ENCODE measurements around the gene ASCL1. TPM values are rescaled to one million over a fixed set of nuclear protein-coding genes. Genes with fewer than 3 reads are reported as not detected.

Gene ASCL1
- total RNA-seq = not detected

- DNase-seq (ENCODE audit: low spot score in 2 of 2) = no peak
Observed at GRCh38 chr12:102957339-102958050, at the start of gene ASCL1. Gene ASCL1 (plus strand): TSS chr12:102957674. CDS start chr12:102958245, 571 bp downstream.

GRCh38 chr12:102907918-102908317 is 49.6 kb upstream of the ASCL1 start:
- Histone ChIP-seq H3K27me3 (no peaks in the 10 kb centered on the region), H3K4me1 (no peaks in the 10 kb centered on the region), H3K4me3 (no peak overlapping the region), H3K27ac (no peak overlapping the region), H3K36me3 (no peaks in the 10 kb centered on the region), H3K9me3 (no peaks in the 10 kb centered on the region)
- TF ChIP-seq POLR2AphosphoS5 (IDR thresholded peaks at IDR 0.05) = no peak
- TF ChIP-seq CTCF (IDR thresholded peaks at IDR 0.05) = no peak
- TF ChIP-seq POLR2A (IDR thresholded peaks at IDR 0.05) = no peak
- no peak for TF ChIP-seq EP300 (IDR thresholded peaks at IDR 0.05)
- no peak for DNase-seq (ENCODE audit: low spot score in 2 of 2)
- WGBS = 74% methylated on average over 4 of the region's 4 CpGs

More at GRCh38 chr12:102957339-102958050, at the start of gene ASCL1:
- Histone ChIP-seq H3K9me3 (no peaks in the 10 kb centered on the region), H3K4me3 (peak within 1 kb of the TSS; percentile 48), H3K36me3 (no peaks in the 10 kb centered on the region), H3K27me3 (peaks cover 98% of the 10 kb centered on the region), H3K27ac (no peak within 1 kb of the TSS), H3K4me1 (peaks cover 28% of the 10 kb centered on the region)
- WGBS = under 1% methylated on average over 51 of the region's 52 CpGs
- no peak for TF ChIP-seq EP300 (IDR thresholded peaks at IDR 0.05)
- TF ChIP-seq POLR2A (IDR thresholded peaks at IDR 0.05) = no peak
- TF ChIP-seq CTCF (IDR thresholded peaks at IDR 0.05) = no peak
- no peak for TF ChIP-seq POLR2AphosphoS5 (IDR thresholded peaks at IDR 0.05)

GRCh38 chr12:102910137-102910536 is 47.3 kb upstream of the ASCL1 start:
- no peak overlapping the region for H3K4me3 ChIP-seq
- no peak for TF ChIP-seq POLR2A (IDR thresholded peaks at IDR 0.05)
- TF ChIP-seq POLR2AphosphoS5 (IDR thresholded peaks at IDR 0.05) = no peak
- TF ChIP-seq CTCF (IDR thresholded peaks at IDR 0.05) = no peak
- no peak for TF ChIP-seq EP300 (IDR thresholded peaks at IDR 0.05)
- no peak overlapping the region for H3K27ac ChIP-seq
- H3K4me1 ChIP-seq = no peaks in the 10 kb centered on the region
- no peak for DNase-seq (ENCODE audit: low spot score in 2 of 2)
- H3K9me3 ChIP-seq = no peaks in the 10 kb centered on the region
- H3K36me3 ChIP-seq = no peaks in the 10 kb centered on the region
- WGBS = 94% methylated on average over 7 of the region's 7 CpGs
- H3K27me3 ChIP-seq = no peaks in the 10 kb centered on the region

- Histone ChIP-seq H3K9me3 (no peaks in the 10 kb centered on the region), H3K27ac (no peak overlapping the region), H3K4me3 (no peak overlapping the region), H3K27me3 (no peaks in the 10 kb centered on the region), H3K36me3 (no peaks in the 10 kb centered on the region), H3K4me1 (no peaks in the 10 kb centered on the region)
- 90% methylated on average over 4 of the region's 4 CpGs for WGBS
- DNase-seq (ENCODE audit: low spot score in 2 of 2) = no peak
- no peak for TF ChIP-seq POLR2AphosphoS5 (IDR thresholded peaks at IDR 0.05)
Observed at GRCh38 chr12:102910792-102911191, 46.7 kb upstream of the ASCL1 start.

GRCh38 chr12:102911320-102911719 is 46.2 kb upstream of the ASCL1 start:
- H3K36me3 ChIP-seq = no peaks in the 10 kb centered on the region
- H3K4me1 ChIP-seq = no peaks in the 10 kb centered on the region
- 74% methylated on average over 3 of the region's 3 CpGs for WGBS
- H3K27me3 ChIP-seq = no peaks in the 10 kb centered on the region
- no peak for DNase-seq (ENCODE audit: low spot score in 2 of 2)
- H3K27ac ChIP-seq = no peak overlapping the region
- H3K9me3 ChIP-seq = no peaks in the 10 kb centered on the region
- no peak overlapping the region for H3K4me3 ChIP-seq
- TF ChIP-seq POLR2A (IDR thresholded peaks at IDR 0.05) (no peak), CTCF (IDR thresholded peaks at IDR 0.05) (no peak), EP300 (IDR thresholded peaks at IDR 0.05) (no peak), POLR2AphosphoS5 (IDR thresholded peaks at IDR 0.05) (no peak)
